Vagina (tissue), 2 donors: ENCODE data around the gene CCDC182.

Experiments
- CTCF ChIP-seq, 3 experiments: fragments of 450-650 bp in 2 of 3; fragments of 200-600 bp in 1 of 3; sonication (generic) in 1 of 3; IDR thresholded peaks; one replicate each; pipeline ENCODE4 v1.5.1; 2017 to 2019; ENCODE audit warnings: antibody characterized with exemption in 3 of 3, mild to moderate bottlenecking in 2 of 3, moderate library complexity in 2 of 3
- POLR2A ChIP-seq, 2 donors: fragments of 450-650 bp; IDR thresholded peaks; one replicate each; pipeline ENCODE4 v1.6.1; 2017; ENCODE audit warnings: antibody characterized with exemption in 2 of 2, mild to moderate bottlenecking in 2 of 2, moderate library complexity in 2 of 2
- POLR2AphosphoS5 ChIP-seq, 2 donors: sonication (generic); formaldehyde crosslinking; IDR thresholded peaks; one replicate each; pipeline ENCODE4 v1.9.0; 2017; ENCODE audit warnings: antibody characterized with exemption in 2 of 2, mild to moderate bottlenecking in 2 of 2, low read depth in 1 of 2; ENCODE audit not compliant: insufficient read depth in 1 of 2

GRCh38 chr17:57782647-57783337 is 37.7 kb upstream of the CCDC182 start:
- TF ChIP-seq CTCF (IDR thresholded peaks at IDR 0.05) (no peak), POLR2A (IDR thresholded peaks at IDR 0.05) (no peak), POLR2AphosphoS5 (IDR thresholded peaks at IDR 0.05; ENCODE audit: insufficient read depth in 1 of 2, low read depth in 1 of 2) (no peak)
